PC-3 (cell line): ENCODE results near the gene SAMD4A.

ENCODE experiments used
- CTCF ChIP-seq: fragments of 300-600 bp; sonication (generic); conservative IDR thresholded peaks from 2 replicates; pipeline ENCODE4 v1.5.1; 2017; ENCODE audit warnings: antibody characterized with exemption, low read depth, mild to moderate bottlenecking, low read length
- EZH2 ChIP-seq: fragments of 300-600 bp; sonication (generic); IDR thresholded peaks from one replicate; pipeline ENCODE4 v1.6.1; 2017; ENCODE audit warnings: antibody characterized with exemption, mild to moderate bottlenecking, low read length; ENCODE audit not compliant: unreplicated experiment

GRCh38 chr14:54789781-54790480, 223.0 kb downstream of the SAMD4A start:
- TF ChIP-seq CTCF: no peak
- TF ChIP-seq EZH2: no peak
